HFFc6 (cell line): ENCODE results near the gene PNLIPRP1. TPM values are rescaled to one million over a fixed set of nuclear protein-coding genes. Genes with fewer than 3 reads are reported as not detected.

Source experiments
- DNase-seq: peaks from one replicate; pipeline ENCODE4 v3.0.0-alpha.2; 2018
- H3K27ac Mint-ChIP-seq: 2 replicates; pipeline ENCODE4 v1.8.0; 2020; ENCODE audit warnings: mild to moderate bottlenecking, mixed read lengths
- H3K27me3 Mint-ChIP-seq: 2 replicates; pipeline ENCODE4 v1.8.0; 2021; ENCODE audit warnings: mild to moderate bottlenecking, moderate library complexity, mixed read lengths; ENCODE audit not compliant: insufficient read depth
- H3K36me3 Mint-ChIP-seq: 2 replicates; pipeline ENCODE4 v1.8.0; 2021; ENCODE audit warnings: low read depth, mixed read lengths
- H3K4me1 Mint-ChIP-seq: 2 replicates; pipeline ENCODE4 v1.8.0; 2020; ENCODE audit warnings: low read depth, mixed read lengths
- H3K4me3 Mint-ChIP-seq: 2 replicates; pipeline ENCODE4 v1.8.0; 2020; ENCODE audit warnings: mild to moderate bottlenecking, moderate library complexity, mixed read lengths
- H3K9me3 Mint-ChIP-seq: 2 replicates; pipeline ENCODE4 v1.8.0; 2020; ENCODE audit warnings: mild to moderate bottlenecking, mixed read lengths
- CTCF ChIP-seq: fragments of 200-600 bp; sonication (generic); IDR thresholded peaks from 2 replicates; pipeline ENCODE4 v1.5.0; 2021; ENCODE audit warnings: antibody characterized with exemption, mild to moderate bottlenecking
- long read RNA-seq: library from polyadenylated mRNA; unstranded; transcript quantifications from one replicate; pipeline ENCODE4 v2.0.0, GENCODE V29; 2019
- total RNA-seq, 6 experiments: library from RNA; stranded (reverse); fragmentation: NEBNext Ultra II Directional; extraction: Animal tissue kit (Norgen Biotek cat#: 25700); gene quantifications; 2 replicates in 1 of 6; 3 replicates in 5 of 6; pipeline ENCODE4 v1.2.3, GENCODE V29; 2021

The PNLIPRP1 gene
- total RNA-seq = not detected
- long read RNA-seq = 0 reads

- no peak within 1 kb of the TSS for H3K4me3 Mint-ChIP-seq
- no peaks in the 10 kb centered on the region for H3K4me1 Mint-ChIP-seq
- H3K9me3 Mint-ChIP-seq = peaks cover 4% of the 10 kb centered on the region; the same call in 1 of the 2 replicates
- H3K27ac Mint-ChIP-seq = no peak within 1 kb of the TSS
- no peak for TF ChIP-seq CTCF
- no peaks in the 10 kb centered on the region for H3K27me3 Mint-ChIP-seq
- H3K36me3 Mint-ChIP-seq = no peaks in the 10 kb centered on the region
- no peak for DNase-seq
Measured at GRCh38 chr10:116590590-116591444, at the start of gene PNLIPRP1. TSS of gene PNLIPRP1 (plus strand) at chr10:116590959. CDS start at chr10:116591130, 171 bp downstream.

GRCh38 chr10:116542007-116542677 is 48.6 kb upstream of the PNLIPRP1 start:
- Mint-ChIP-seq H3K4me1 (no peaks in the 10 kb centered on the region), H3K4me3 (no peak overlapping the region), H3K27ac (no peak overlapping the region), H3K9me3 (peaks cover 19% of the 10 kb centered on the region), H3K36me3 (no peaks in the 10 kb centered on the region), H3K27me3 (no peaks in the 10 kb centered on the region)
- TF ChIP-seq CTCF = no peak
- no peak for DNase-seq

GRCh38 chr10:116545122-116545521 is 45.6 kb upstream of the PNLIPRP1 start:
- Mint-ChIP-seq H3K27ac (no peak overlapping the region), H3K9me3 (peaks cover 19% of the 10 kb centered on the region), H3K4me3 (no peak overlapping the region), H3K27me3 (no peaks in the 10 kb centered on the region), H3K36me3 (no peaks in the 10 kb centered on the region), H3K4me1 (no peaks in the 10 kb centered on the region)
- DNase-seq = no peak
- TF ChIP-seq CTCF = no peak

GRCh38 chr10:116545756-116546155 is 45.0 kb upstream of the PNLIPRP1 start, which contains the start of gene PNLIP:
TSS of gene PNLIP (plus strand) at chr10:116545931. CDS start at chr10:116546093, 162 bp downstream.
- no peak for DNase-seq
- no peaks in the 10 kb centered on the region for H3K4me1 Mint-ChIP-seq
- TF ChIP-seq CTCF = no peak
- no peak within 1 kb of the TSS for H3K27ac Mint-ChIP-seq
- H3K4me3 Mint-ChIP-seq = no peak within 1 kb of the TSS
- no peaks in the 10 kb centered on the region for H3K36me3 Mint-ChIP-seq
- H3K9me3 Mint-ChIP-seq = peaks cover 13% of the 10 kb centered on the region
- no peaks in the 10 kb centered on the region for H3K27me3 Mint-ChIP-seq

GRCh38 chr10:116548301-116548700 is 42.5 kb upstream of the PNLIPRP1 start:
- H3K4me1 Mint-ChIP-seq = no peaks in the 10 kb centered on the region
- DNase-seq = no peak
- no peak overlapping the region for H3K4me3 Mint-ChIP-seq
- no peak for TF ChIP-seq CTCF
- H3K9me3 Mint-ChIP-seq = peaks cover 8% of the 10 kb centered on the region
- no peak overlapping the region for H3K27ac Mint-ChIP-seq
- no peaks in the 10 kb centered on the region for H3K36me3 Mint-ChIP-seq
- H3K27me3 Mint-ChIP-seq = no peaks in the 10 kb centered on the region
